ENCODE results near the gene BCKDHA. TPM values are rescaled to one million over a fixed set of nuclear protein-coding genes. Genes with fewer than 3 reads are reported as not detected.
A peak's percentile ranks its signal among the peaks of the same experiment; 100 is the strongest.

The BCKDHA gene
- total and polyA plus RNA-seq, 2 of the 4 experiments (the other 2 are of a cell fraction), result 7.6 to 7.7 TPM

DNA sequence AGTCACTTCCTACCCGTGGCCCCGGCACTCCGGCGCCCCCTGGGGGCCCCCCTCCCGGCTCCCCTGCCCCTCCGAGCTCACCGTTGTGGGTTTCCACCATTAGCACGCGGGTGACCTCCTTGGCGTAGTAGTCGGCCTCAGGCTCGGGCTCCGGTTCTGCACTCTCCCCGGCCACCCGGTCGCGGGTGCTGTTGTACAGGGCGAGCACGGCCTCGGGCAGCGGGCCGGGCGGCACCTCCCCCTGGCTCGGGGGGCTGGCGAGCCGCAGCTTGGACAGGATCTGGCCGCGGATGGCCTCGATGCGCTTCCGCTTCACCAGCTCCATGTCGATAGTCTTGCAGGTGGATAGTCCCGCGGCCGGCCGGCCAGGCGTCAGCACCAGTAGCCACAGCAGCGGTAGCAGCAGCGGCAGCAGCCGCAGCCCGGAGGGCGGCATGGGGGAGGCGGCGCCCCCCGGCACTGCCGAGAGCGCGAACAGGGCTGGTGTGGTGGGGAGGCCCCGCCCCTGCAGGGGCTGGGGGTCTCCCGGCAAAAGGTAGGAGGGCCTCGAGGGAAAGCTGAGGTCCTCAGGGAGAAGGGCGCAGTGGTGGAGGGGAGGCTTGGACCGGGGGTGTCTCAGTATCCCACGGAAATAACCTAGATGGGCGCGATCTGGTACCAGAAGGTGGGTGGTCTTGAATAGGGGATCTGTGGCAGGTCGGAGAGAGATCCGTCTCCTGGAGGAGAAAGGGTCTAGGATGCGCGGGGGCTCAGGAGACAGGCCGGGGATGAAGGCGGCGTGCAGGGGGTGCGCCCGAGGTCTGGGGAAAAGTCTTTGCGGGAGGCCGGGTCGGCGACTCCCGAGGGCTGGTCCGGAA is 44.8 kb upstream of the BCKDHA start:
- intact Hi-C loops (cut with micrococcal nuclease) (loop anchor here (1.0 to 5.0 kb wide), 5 partner anchors 30 to 149 kb away; partner anchors contain the start of genes BCKDHA, CCDC97, EXOSC5 and HNRNPUL1), in situ Hi-C loops (cut with MboI; ENCODE audit: low sequenced_read_pairs) (no loop called here), dilution Hi-C loops (cut with HindIII; ENCODE audit: low sequenced_read_pairs, unreplicated experiment) (no loop called here)
- peak overlapping the region; percentile 48 for H2BK5ac ChIP-seq (ENCODE audit: low read depth, low read length, poor library complexity, severe bottlenecking)
- H3K9me1 ChIP-seq (ENCODE audit: insufficient read depth, low read length), result no peaks in the 10 kb centered on the region
- H4K5ac ChIP-seq (ENCODE audit: low read depth, low read length), result no peak overlapping the region
- H2AK5ac ChIP-seq (ENCODE audit: low read depth, low read length), result peak overlapping the region; percentile 86
- CTCF ChIA-PET, result interaction anchor here (0.8 to 1.0 kb wide), 4 partner anchors 12 to 41 kb away, joined by 3 to 4 read pairs (median 3); no protein-coding TSS in a partner anchor
- peak overlapping the region; percentile 98 for H3K4me2 ChIP-seq (ENCODE audit: low read depth, low read length)
- no TSS peak for BruUV-seq (replicated peaks)
- no peak overlapping the region for H2BK20ac ChIP-seq (ENCODE audit: low read depth, low read length)
- H3K4me3 ChIP-seq (ENCODE audit: insufficient read depth, low read depth, low read length), result peak overlapping the region; percentile 76
- peaks cover 4% of the 10 kb centered on the region for H3K36me3 ChIP-seq (ENCODE audit: control insufficient read depth, insufficient read depth, low read length)
- H3K4ac ChIP-seq (ENCODE audit: low read depth, low read length), result peak overlapping the region; percentile 95
- DNase-seq, result peak; percentile 44
- peak overlapping the region; percentile 47 for H3K27ac ChIP-seq (ENCODE audit: insufficient read depth, low read length)
- WGBS, 2 experiments (ENCODE audit: extremely low coverage in 2 of 2, insufficient read length in 1 of 2), result 0% methylated on average over 32 of the region's 71 CpGs; no CpG with 5 or more reads in 1 of the 2 experiments
- peak overlapping the region; percentile 98 for H2AK9ac ChIP-seq (replicated peaks; ENCODE audit: low read depth, low read length, poor library complexity)
- peak overlapping the region; percentile 39 to 72; a peak in 2 of 4 replicates for H4K8ac ChIP-seq (ENCODE audit: low read depth in 2 of 2, low read length in 2 of 2)
- 0 out of 3 replicates have a peak overlapping the region, but pooled peaks have one; percentile 60 for H2BK15ac ChIP-seq (ENCODE audit: low read depth, low read length)
- ATAC-seq (ENCODE audit: low read depth), result peak; percentile 21
- H3K18ac ChIP-seq (ENCODE audit: low read depth, low read length), result no peak overlapping the region; the same call in 1 of the 2 replicates
- H4K91ac ChIP-seq (ENCODE audit: insufficient read depth, low read depth, low read length), result peak overlapping the region; percentile 71
- H3K23ac ChIP-seq (ENCODE audit: low read depth, low read length), result peak overlapping the region; percentile 94; the same call in 1 of the 2 replicates
- H3K9me3 ChIP-seq (ENCODE audit: control insufficient read depth, insufficient read depth, low read length), result no peaks in the 10 kb centered on the region
- peak overlapping the region; percentile 90 for H3K9ac ChIP-seq (ENCODE audit: low read depth, low read length)
- H2AFZ ChIP-seq (replicated peaks; ENCODE audit: low read length, poor library complexity), result peak overlapping the region; percentile 91
- H3K79me1 ChIP-seq (ENCODE audit: low read depth in 1 of 2, low read length in 2 of 2), result peaks cover 19 to 54% of the 10 kb centered on the region in 2 experiments; a peak in 3 of 4 replicates
- H3K4me1 ChIP-seq (ENCODE audit: control insufficient read depth, insufficient read depth, low read length), result no peaks in the 10 kb centered on the region
- peak overlapping the region; percentile 72 for H3K56ac ChIP-seq (ENCODE audit: extremely low read depth, insufficient read depth, low read length)
- POLR2A ChIA-PET (ENCODE audit: unreplicated experiment), result interaction anchor here (0.7 to 1.3 kb wide), 3 partner anchors 11 to 159 kb away, joined by 3 to 5 read pairs (median 3); partner anchors contain the start of gene B9D2
- H2BK120ac ChIP-seq (ENCODE audit: low read depth, low read length), result peak overlapping the region; percentile 63
- H3K14ac ChIP-seq (replicated peaks; ENCODE audit: low read depth, low read length), result peak overlapping the region; percentile 87
- no peaks in the 10 kb centered on the region for H3K27me3 ChIP-seq (ENCODE audit: control insufficient read depth, insufficient read depth, low read length)
- H4K20me1 ChIP-seq (ENCODE audit: insufficient read depth, low read length), result peaks cover 49% of the 10 kb centered on the region
- TF ChIP-seq RAD21 (IDR thresholded peaks at IDR 0.05; ENCODE audit: low read length) (peak; percentile 31; the same call in 1 of the 2 replicates), NFE2L2 (IDR thresholded peaks at IDR 0.05; ENCODE audit: low read depth, low read length) (no peak), POLR2A (IDR thresholded peaks at IDR 0.05; ENCODE audit: low read depth, low read length) (peak; percentile 42), MAZ (IDR thresholded peaks at IDR 0.05; ENCODE audit: borderline replicate concordance, low read depth, low read length) (peak; percentile 67; the same call in 1 of the 2 replicates), BHLHE40 (IDR thresholded peaks at IDR 0.05; ENCODE audit: low read depth, low read length) (no peak), CEBPB (IDR thresholded peaks at IDR 0.05; ENCODE audit: low read depth, low read length) (no peak), RFX5 (IDR thresholded peaks at IDR 0.05; ENCODE audit: low read depth, low read length) (no peak), SMC3 (IDR thresholded peaks at IDR 0.05; ENCODE audit: low read depth, low read length) (0 out of 2 replicates have a peak, but pooled peaks have one; percentile 2), RCOR1 (IDR thresholded peaks at IDR 0.05; ENCODE audit: insufficient replicate concordance, low read length) (no peak)
- TF ChIP-seq, protein P1, sequence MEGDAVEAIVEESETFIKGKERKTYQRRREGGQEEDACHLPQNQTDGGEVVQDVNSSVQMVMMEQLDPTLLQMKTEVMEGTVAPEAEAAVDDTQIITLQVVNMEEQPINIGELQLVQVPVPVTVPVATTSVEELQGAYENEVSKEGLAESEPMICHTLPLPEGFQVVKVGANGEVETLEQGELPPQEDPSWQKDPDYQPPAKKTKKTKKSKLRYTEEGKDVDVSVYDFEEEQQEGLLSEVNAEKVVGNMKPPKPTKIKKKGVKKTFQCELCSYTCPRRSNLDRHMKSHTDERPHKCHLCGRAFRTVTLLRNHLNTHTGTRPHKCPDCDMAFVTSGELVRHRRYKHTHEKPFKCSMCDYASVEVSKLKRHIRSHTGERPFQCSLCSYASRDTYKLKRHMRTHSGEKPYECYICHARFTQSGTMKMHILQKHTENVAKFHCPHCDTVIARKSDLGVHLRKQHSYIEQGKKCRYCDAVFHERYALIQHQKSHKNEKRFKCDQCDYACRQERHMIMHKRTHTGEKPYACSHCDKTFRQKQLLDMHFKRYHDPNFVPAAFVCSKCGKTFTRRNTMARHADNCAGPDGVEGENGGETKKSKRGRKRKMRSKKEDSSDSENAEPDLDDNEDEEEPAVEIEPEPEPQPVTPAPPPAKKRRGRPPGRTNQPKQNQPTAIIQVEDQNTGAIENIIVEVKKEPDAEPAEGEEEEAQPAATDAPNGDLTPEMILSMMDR (conservative IDR thresholded peaks at IDR 0.05; ENCODE audit: low read depth, low read length), result peak; percentile 55
- TF ChIP-seq, protein P2, sequence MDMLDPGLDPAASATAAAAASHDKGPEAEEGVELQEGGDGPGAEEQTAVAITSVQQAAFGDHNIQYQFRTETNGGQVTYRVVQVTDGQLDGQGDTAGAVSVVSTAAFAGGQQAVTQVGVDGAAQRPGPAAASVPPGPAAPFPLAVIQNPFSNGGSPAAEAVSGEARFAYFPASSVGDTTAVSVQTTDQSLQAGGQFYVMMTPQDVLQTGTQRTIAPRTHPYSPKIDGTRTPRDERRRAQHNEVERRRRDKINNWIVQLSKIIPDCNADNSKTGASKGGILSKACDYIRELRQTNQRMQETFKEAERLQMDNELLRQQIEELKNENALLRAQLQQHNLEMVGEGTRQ (IDR thresholded peaks at IDR 0.05; ENCODE audit: low read depth, low read length), result no peak
- TF ChIP-seq, protein P3, sequence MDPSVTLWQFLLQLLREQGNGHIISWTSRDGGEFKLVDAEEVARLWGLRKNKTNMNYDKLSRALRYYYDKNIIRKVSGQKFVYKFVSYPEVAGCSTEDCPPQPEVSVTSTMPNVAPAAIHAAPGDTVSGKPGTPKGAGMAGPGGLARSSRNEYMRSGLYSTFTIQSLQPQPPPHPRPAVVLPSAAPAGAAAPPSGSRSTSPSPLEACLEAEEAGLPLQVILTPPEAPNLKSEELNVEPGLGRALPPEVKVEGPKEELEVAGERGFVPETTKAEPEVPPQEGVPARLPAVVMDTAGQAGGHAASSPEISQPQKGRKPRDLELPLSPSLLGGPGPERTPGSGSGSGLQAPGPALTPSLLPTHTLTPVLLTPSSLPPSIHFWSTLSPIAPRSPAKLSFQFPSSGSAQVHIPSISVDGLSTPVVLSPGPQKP (IDR thresholded peaks at IDR 0.05; ENCODE audit: borderline replicate concordance, low read depth, low read length), result no peak
